ENCODE measurements around the gene CCDC192. TPM values are rescaled to one million over a fixed set of nuclear protein-coding genes. Genes with fewer than 3 reads are reported as not detected.

The CCDC192 gene
- total RNA-seq, 3 donors from 2014 or later = 1.3 TPM; not detected in 2

GRCh38 chr5:127969002-127969401 lies 265.8 kb downstream of the CCDC192 start:
- TF ChIP-seq CTCF (IDR thresholded peaks at IDR 0.05) (no peak), POLR2A (IDR thresholded peaks at IDR 0.05) (no peak), POLR2AphosphoS5 (IDR thresholded peaks at IDR 0.05) (no peak)
- Histone ChIP-seq H3K4me1 (no peaks in the 10 kb centered on the region), H3K4me3 (no peak overlapping the region), H3K9me3 (no peaks in the 10 kb centered on the region), H3K27ac (no peak overlapping the region), H3K27me3 (no peaks in the 10 kb centered on the region), H3K36me3 (no peaks in the 10 kb centered on the region)
- intact Hi-C loops (cut with DNase I; ENCODE audit: low total_unique reads) = no loop called here
- DNase-seq (ENCODE audit: low spot score in 2 of 2) = no peak

GRCh38 chr5:127969651-127970050 lies 266.5 kb downstream of the CCDC192 start:
- Histone ChIP-seq H3K27me3 (no peaks in the 10 kb centered on the region), H3K4me1 (no peaks in the 10 kb centered on the region), H3K4me3 (no peak overlapping the region), H3K36me3 (no peaks in the 10 kb centered on the region), H3K9me3 (no peaks in the 10 kb centered on the region), H3K27ac (peak overlapping the region in 1 of 2 donors; percentile 9)
- TF ChIP-seq POLR2AphosphoS5 (IDR thresholded peaks at IDR 0.05) (no peak), CTCF (IDR thresholded peaks at IDR 0.05) (no peak), POLR2A (IDR thresholded peaks at IDR 0.05) (no peak)
- intact Hi-C loops (cut with DNase I; ENCODE audit: low total_unique reads) = no loop called here
- DNase-seq (ENCODE audit: low spot score in 2 of 2) = no peak

- no peaks in the 10 kb centered on the region for H3K9me3 ChIP-seq
- no peaks in the 10 kb centered on the region for H3K4me1 ChIP-seq
- no peak for DNase-seq (ENCODE audit: low spot score in 2 of 2)
- intact Hi-C loops (cut with DNase I; ENCODE audit: low total_unique reads) = no loop called here
- no peaks in the 10 kb centered on the region for H3K36me3 ChIP-seq
- no peak for TF ChIP-seq CTCF (IDR thresholded peaks at IDR 0.05)
- no peak for TF ChIP-seq POLR2AphosphoS5 (IDR thresholded peaks at IDR 0.05)
- TF ChIP-seq POLR2A (IDR thresholded peaks at IDR 0.05) = no peak
- no peak overlapping the region for H3K4me3 ChIP-seq
- H3K27ac ChIP-seq = peak overlapping the region in 1 of 2 donors; percentile 9
- no peaks in the 10 kb centered on the region for H3K27me3 ChIP-seq
Measured at GRCh38 chr5:127970081-127970480, 266.9 kb downstream of the CCDC192 start.

GRCh38 chr5:127970854-127971425 lies 267.7 kb downstream of the CCDC192 start:
- no peak for DNase-seq (ENCODE audit: low spot score in 2 of 2)
- TF ChIP-seq POLR2AphosphoS5 (IDR thresholded peaks at IDR 0.05) (no peak), CTCF (IDR thresholded peaks at IDR 0.05) (no peak)
- H3K36me3 ChIP-seq = no peaks in the 10 kb centered on the region

GRCh38 chr5:127975961-127976360 lies 272.8 kb downstream of the CCDC192 start:
- DNase-seq (ENCODE audit: low spot score in 2 of 2) = no peak
- intact Hi-C loops (cut with DNase I; ENCODE audit: low total_unique reads) = no loop called here
- no peaks in the 10 kb centered on the region for H3K9me3 ChIP-seq
- H3K36me3 ChIP-seq = no peaks in the 10 kb centered on the region
- no peak overlapping the region for H3K27ac ChIP-seq
- no peaks in the 10 kb centered on the region for H3K4me1 ChIP-seq
- no peaks in the 10 kb centered on the region for H3K27me3 ChIP-seq
- no peak overlapping the region for H3K4me3 ChIP-seq
- no peak for TF ChIP-seq CTCF (IDR thresholded peaks at IDR 0.05)

More at GRCh38 chr5:127970854-127971425, 267.7 kb downstream of the CCDC192 start:
- Histone ChIP-seq H3K9me3 (no peaks in the 10 kb centered on the region), H3K27ac (peak overlapping the region in 1 of 2 donors; percentile 33), H3K27me3 (no peaks in the 10 kb centered on the region), H3K4me3 (no peak overlapping the region), H3K4me1 (no peaks in the 10 kb centered on the region)
- intact Hi-C loops (cut with DNase I; ENCODE audit: low total_unique reads) = no loop called here
